HepG2 (cell line): ENCODE data around the gene GRB2. TPM values are rescaled to one million over a fixed set of nuclear protein-coding genes. Genes with fewer than 3 reads are reported as not detected.
A peak's percentile ranks its signal among the peaks of the same experiment; 100 is the strongest.

ENCODE experiments used
- ATAC-seq: fragments of 200-7000 bp; cut with Tn5 transposase; 3 replicates; pipeline ENCODE4 v1.9.1; 2020; ENCODE audit warnings: mild to moderate bottlenecking, moderate library complexity
- BruUV-seq: library from RNA; stranded (reverse); fragments of 400-500 nt; replicated peaks from 2 replicates; lab custom pipeline; 2021; lab: Mats Ljungman, UMichigan
- CTCF ChIA-PET: fragments of 300-600 bp; formaldehyde crosslinking; extraction: SDS; loops from one replicate; lab custom pipeline; 2021; ENCODE audit warnings: low total read pairs, inconsistent platforms, low intra/inter-chr PET ratio; lab: Yijun Ruan, JAX
- POLR2A ChIA-PET: fragments of 350-600 bp; sonication (Branson Sonifier 250); formaldehyde crosslinking; loops from one replicate; lab custom pipeline; 2020; ENCODE audit warnings: antibody characterized with exemption, inconsistent platforms; lab: Yijun Ruan, JAX
- DNase-seq: peaks from one replicate; pipeline ENCODE4 v3.0.0-alpha.2; 2015; ENCODE audit warnings: low spot score
- FAIRE-seq: peaks from 3 replicates; lab custom pipeline; 2011; peaks lifted over from hg19 to GRCh38; lab: Jason Lieb, UNC
- H2AFZ ChIP-seq: one replicate; pipeline ENCODE4 v1.6.1; 2011; ENCODE audit warnings: low read length, inconsistent platforms
- H3K27ac ChIP-seq: fragments of 300-600 bp; 3 replicates; pipeline ENCODE4 v1.8.0; 2011; ENCODE audit warnings: mixed run types, mild to moderate bottlenecking, mixed read lengths, low read length, inconsistent platforms; ENCODE audit not compliant: insufficient read depth; ENCODE audit errors: extremely low read length
- H3K27me3 ChIP-seq, 2 experiments: fragments of 200-600 bp in 1 of 2; 2 replicates in 1 of 2; 3 replicates in 1 of 2; pipeline versions ENCODE4 v1.6.0 to v1.8.0; 2011; ENCODE audit warnings: low read length in 2 of 2, mild to moderate bottlenecking in 2 of 2, moderate library complexity in 2 of 2, inconsistent platforms in 1 of 2; ENCODE audit not compliant: insufficient read depth in 2 of 2, control insufficient read depth in 1 of 2
- H3K36me3 ChIP-seq, 2 experiments: fragments of 200-600 bp in 1 of 2; replicated peaks in 1 of 2; 2 replicates in 1 of 2; 3 replicates in 1 of 2; pipeline versions ENCODE4 v1.5.1 to v1.8.0; 2011; ENCODE audit warnings: low read length in 2 of 2, inconsistent platforms in 1 of 2; ENCODE audit not compliant: insufficient read depth in 2 of 2, control insufficient read depth in 1 of 2
- H3K4me1 ChIP-seq: 2 replicates; pipeline ENCODE4 v1.5.1; 2012; ENCODE audit warnings: low read length, inconsistent platforms; ENCODE audit not compliant: insufficient read depth
- H3K4me2 ChIP-seq: 2 replicates; pipeline ENCODE4 v1.6.0; 2011; ENCODE audit warnings: low read depth, low read length, inconsistent platforms
- H3K4me3 ChIP-seq, 3 experiments: fragments of 200-600 bp in 1 of 3; sonication (generic), shearing (Covaris generic) in 1 of 3; replicated peaks in 1 of 3; 2 replicates each; pipeline ENCODE4 v1.5.1; 2011 to 2016; ENCODE audit warnings: low read length in 3 of 3, inconsistent platforms in 2 of 3, low read depth in 2 of 3, mild to moderate bottlenecking in 2 of 3, control low read depth in 1 of 3, mixed read lengths in 1 of 3; ENCODE audit not compliant: insufficient read depth in 1 of 3
- H3K79me2 ChIP-seq: one replicate; pipeline ENCODE4 v1.6.1; 2011; ENCODE audit warnings: low read length, inconsistent platforms; ENCODE audit not compliant: insufficient read depth
- H3K9ac ChIP-seq: 2 replicates; pipeline ENCODE4 v1.6.0; 2011; ENCODE audit warnings: mild to moderate bottlenecking, low read depth, low read length, inconsistent platforms; ENCODE audit not compliant: insufficient read depth
- H3K9me3 ChIP-seq: 2 replicates; pipeline ENCODE4 v1.5.1; 2012; ENCODE audit warnings: mild to moderate bottlenecking, low read length
- H4K20me1 ChIP-seq: 2 replicates; pipeline ENCODE4 v1.6.0; 2011; ENCODE audit warnings: inconsistent platforms, mild to moderate bottlenecking, low read length, moderate library complexity; ENCODE audit not compliant: insufficient read depth
- HNRNPK ChIP-seq: fragments of 200-400 bp; formaldehyde crosslinking; IDR thresholded peaks from 2 replicates; pipeline ENCODE4 v1.6.1; 2018; ENCODE audit warnings: low read length, low read depth, moderate library complexity, mild to moderate bottlenecking; ENCODE audit not compliant: poor library complexity, severe bottlenecking
- MAF1 ChIP-seq: sonication (generic); formaldehyde crosslinking; IDR thresholded peaks from 2 replicates; pipeline ENCODE4 v1.5.0; 2020; ENCODE audit warnings: missing genetic modification reagents, borderline replicate concordance
- NAIF1 ChIP-seq: sonication (generic); formaldehyde crosslinking; IDR thresholded peaks from 2 replicates; pipeline ENCODE4 v1.5.0; 2020; ENCODE audit warnings: mild to moderate bottlenecking, missing genetic modification reagents, borderline replicate concordance
- ZNF460 ChIP-seq: sonication (generic); formaldehyde crosslinking; IDR thresholded peaks from 2 replicates; pipeline ENCODE4 v1.5.1; 2020; ENCODE audit warnings: missing genetic modification reagents, mild to moderate bottlenecking, borderline replicate concordance
- ZNF558 ChIP-seq: sonication (generic); formaldehyde crosslinking; IDR thresholded peaks from 2 replicates; pipeline ENCODE4 v1.9.0; 2022; ENCODE audit warnings: mild to moderate bottlenecking, missing genetic modification reagents, borderline replicate concordance
- ZNF605 ChIP-seq: sonication (generic); formaldehyde crosslinking; IDR thresholded peaks from 2 replicates; pipeline ENCODE4 v1.8.0; 2022; ENCODE audit warnings: mild to moderate bottlenecking, missing genetic modification reagents
- WGBS: methylation state at CpG from one replicate; pipeline ENCODE4 v1.1.6; 2017; ENCODE audit warnings: low lambda C conversion rate; 5-methylcytosine and 5-hydroxymethylcytosine counted together
- in situ Hi-C: cut with HindIII; loops from 2 replicates; pipeline ENCODE4 v1.10.0; 2017; ENCODE audit warnings: low pct_unique_long_range_greater_than_20kb; ENCODE audit not compliant: extremely low pct_ligation_motif_present
- intact Hi-C: fragments of 100-400 bp; cut with micrococcal nuclease; formaldehyde crosslinking; loops from one replicate; pipeline ENCODE4 v1.10.0; 2022; ENCODE audit not compliant: unreplicated experiment
- polyA plus RNA-seq, 8 experiments: library from polyadenylated mRNA; depleted of rRNA in 3 of 8; stranded (reverse) in 7 of 8; unstranded in 1 of 8; fragments of >200 nt; fragmentation: Illumina TruSeq in 4 of 8; extraction: Trizol in 4 of 8; gene quantifications; 2 replicates each; pipeline versions ENCODE4 v1.2.1 to v1.2.3, GENCODE V29; 2011 to 2016; ENCODE audit warnings: low read depth in 4 of 8, missing spikeins in 1 of 8, mixed read lengths in 1 of 8; ENCODE audit not compliant: insufficient read depth in 1 of 8
- total RNA-seq, 5 experiments: library from RNA; depleted of rRNA; stranded (reverse); fragments of >200 nt; fragmentation: Illumina TruSeq; extraction: Trizol; gene quantifications; 2 replicates each; pipeline ENCODE4 v1.2.3, GENCODE V29; 2016; ENCODE audit warnings: low read depth in 1 of 5
- TF ChIP-seq, protein P1 (sequence below): sonication (generic); formaldehyde crosslinking; IDR thresholded peaks from 2 replicates; pipeline ENCODE4 v1.4.0; 2020; ENCODE audit warnings: missing genetic modification reagents, borderline replicate concordance
- TF ChIP-seq, protein P2 (sequence below): sonication (generic); formaldehyde crosslinking; IDR thresholded peaks from 2 replicates; pipeline ENCODE4 v1.8.0; 2022; ENCODE audit warnings: missing genetic modification reagents, mild to moderate bottlenecking, inconsistent platforms, borderline replicate concordance

The GRB2 gene
- total and polyA plus RNA-seq, 2 of the 13 experiments (the other 11 are each of a cell fraction or from before 2014, with no cell fraction given), result 84.6 to 92.3 TPM

DNA sequence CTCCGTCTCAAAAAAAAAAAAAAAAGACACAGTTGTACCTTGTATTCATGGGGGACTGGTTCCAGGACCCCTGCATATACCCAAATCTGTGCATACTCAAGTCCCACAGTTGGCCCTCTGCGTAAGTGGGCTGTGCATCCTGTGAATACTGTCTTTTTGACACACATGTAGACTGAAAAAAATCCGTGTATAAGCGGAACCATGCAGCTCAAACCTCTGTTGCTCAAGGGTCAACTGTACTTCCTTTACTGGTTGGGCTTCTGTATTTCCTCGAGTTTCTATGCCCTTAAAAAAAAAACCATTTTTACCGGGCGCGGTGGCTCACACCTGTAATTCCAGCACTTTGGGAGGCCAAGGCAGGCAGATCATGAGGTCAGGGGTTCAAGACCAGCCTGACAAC lies 52.3 kb downstream of the GRB2 start:
- in situ Hi-C loops, result no loop called here
- peaks cover 0 to 5% of the 10 kb centered on the region in 2 experiments; a peak in 1 of 5 replicates for H3K36me3 ChIP-seq
- TF ChIP-seq ZNF605 (CRISPR knock-in tag) (no peak), ZNF558 (CRISPR knock-in tag) (no peak), HNRNPK (no peak), MAF1 (CRISPR knock-in tag) (no peak), ZNF460 (CRISPR knock-in tag) (peak; percentile 37; the same call in 1 of the 2 replicates), NAIF1 (no peak)
- TF ChIP-seq, protein P1, sequence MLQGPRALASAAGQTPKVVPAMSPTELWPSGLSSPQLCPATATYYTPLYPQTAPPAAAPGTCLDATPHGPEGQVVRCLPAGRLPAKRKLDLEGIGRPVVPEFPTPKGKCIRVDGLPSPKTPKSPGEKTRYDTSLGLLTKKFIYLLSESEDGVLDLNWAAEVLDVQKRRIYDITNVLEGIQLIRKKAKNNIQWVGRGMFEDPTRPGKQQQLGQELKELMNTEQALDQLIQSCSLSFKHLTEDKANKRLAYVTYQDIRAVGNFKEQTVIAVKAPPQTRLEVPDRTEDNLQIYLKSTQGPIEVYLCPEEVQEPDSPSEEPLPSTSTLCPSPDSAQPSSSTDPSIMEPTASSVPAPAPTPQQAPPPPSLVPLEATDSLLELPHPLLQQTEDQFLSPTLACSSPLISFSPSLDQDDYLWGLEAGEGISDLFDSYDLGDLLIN (CRISPR knock-in tag), result 0 out of 2 replicates have a peak, but pooled peaks have one; percentile 35
- TF ChIP-seq, protein P2, sequence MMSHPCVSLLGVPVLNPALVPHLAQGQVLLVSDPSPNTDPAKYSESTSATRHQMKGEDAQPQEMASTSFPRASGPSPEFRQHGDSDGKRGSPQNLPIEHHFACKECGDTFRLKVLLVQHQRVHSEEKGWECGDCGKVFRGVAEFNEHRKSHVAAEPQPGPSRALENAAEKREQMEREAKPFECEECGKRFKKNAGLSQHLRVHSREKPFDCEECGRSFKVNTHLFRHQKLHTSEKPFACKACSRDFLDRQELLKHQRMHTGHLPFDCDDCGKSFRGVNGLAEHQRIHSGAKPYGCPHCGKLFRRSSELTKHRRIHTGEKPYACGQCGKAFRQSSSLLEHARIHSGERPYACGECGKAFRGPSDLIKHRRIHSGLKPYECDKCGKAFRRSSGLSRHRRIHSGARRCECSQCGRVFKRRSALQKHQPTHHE (CRISPR knock-in tag), result no peak
- TF ChIP-seq, all 625 proteins: peak for 2
- intact Hi-C loops, result no loop called here
- Histone ChIP-seq H3K9ac (no peak overlapping the region), H3K79me2 (peaks cover 83% of the 10 kb centered on the region), H3K4me2 (no peak overlapping the region), H3K4me1 (peaks cover 74% of the 10 kb centered on the region), H3K9me3 (no peaks in the 10 kb centered on the region), H3K4me3 (no peak overlapping the region), H4K20me1 (peaks cover 23% of the 10 kb centered on the region), H2AFZ (no peak overlapping the region), H3K27me3 (no peaks in the 10 kb centered on the region), H3K27ac (no peak overlapping the region)
- ChIA-PET CTCF (no interaction called here), POLR2A (interaction anchor here (0.7 kb wide), 1 partner anchor 163 kb away, joined by 3 read pairs; no protein-coding TSS in a partner anchor)
- FAIRE-seq (no peak), DNase-seq (no peak), ATAC-seq (no peak)
- WGBS, result 93% methylated on average over 8 of the region's 8 CpGs
- BruUV-seq, result no TSS peak
